SK-N-MC (cell line): Measurements from ENCODE around the gene GGT6.

Experiments used
- EZH2 ChIP-seq: fragments of 200-600 bp; sonication (generic); IDR thresholded peaks from one replicate; pipeline ENCODE4 v1.6.1; 2017; ENCODE audit warnings: antibody characterized with exemption
- FOXP2 ChIP-seq: optimal IDR thresholded peaks from 2 replicates; pipeline ENCODE3; 2011; ENCODE audit warnings: mild to moderate bottlenecking, moderate library complexity; ENCODE audit not compliant: insufficient read depth; ENCODE audit errors: extremely low read length, control extremely low read depth
- POLR2AphosphoS5 ChIP-seq: IDR thresholded peaks from 2 replicates; pipeline ENCODE4 v1.6.1; 2012; ENCODE audit warnings: mild to moderate bottlenecking, low read depth, low read length, borderline replicate concordance

DNA sequence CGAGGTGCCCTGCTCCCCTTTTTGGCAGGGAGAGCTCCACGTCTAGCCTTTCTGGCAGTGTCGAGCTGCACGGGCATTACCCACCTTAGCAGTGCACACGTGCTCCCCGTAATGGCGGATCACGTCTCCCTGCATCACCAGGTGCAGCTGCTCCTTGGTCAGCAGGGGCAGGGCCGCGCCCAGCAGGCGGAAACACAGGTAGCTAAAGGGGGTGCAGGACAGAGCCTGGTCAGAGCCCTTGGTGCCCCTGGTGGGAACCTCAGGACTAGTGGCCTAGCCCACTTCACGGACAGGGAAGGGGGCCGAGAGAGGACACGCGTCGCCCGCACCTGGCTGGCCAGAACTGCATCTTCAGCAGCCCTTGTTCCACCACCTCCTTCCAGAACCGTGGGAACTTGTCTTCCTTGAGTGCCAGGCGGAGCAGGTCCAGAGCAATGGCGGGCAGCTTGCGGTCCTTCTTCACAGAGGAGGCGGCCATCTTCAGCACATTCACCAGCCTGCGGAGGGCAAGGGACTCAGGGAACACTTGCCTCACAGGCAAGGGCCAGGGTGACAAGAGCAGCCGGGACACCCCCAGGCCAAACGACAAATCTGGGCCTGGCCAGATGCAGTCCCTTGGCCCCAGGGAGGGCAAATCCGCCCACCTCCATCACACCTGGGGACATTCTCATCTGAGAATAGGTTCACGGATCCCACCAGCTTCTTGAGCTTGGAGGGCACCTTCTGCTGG, 8.4 kb downstream of the GGT6 start:
- no peak for TF ChIP-seq POLR2AphosphoS5
- no peak for TF ChIP-seq EZH2
- no peak for TF ChIP-seq FOXP2
